Mesendoderm (in vitro differentiated cells): ENCODE data around the gene ENTHD1.
"Not testable (repeated sequence)": the region's sequence is repeated elsewhere in the genome, so short reads cannot be mapped to it uniquely, and the experiment has no call there.

Experiments
- DNase-seq: peaks from one replicate; pipeline ENCODE4 v3.0.0; 2013
- H2AK5ac ChIP-seq: 2 replicates; pipeline ENCODE4 v1.6.1; 2013; ENCODE audit warnings: low read length, inconsistent platforms
- H2BK120ac ChIP-seq: 2 replicates; pipeline ENCODE4 v1.6.1; 2013; ENCODE audit warnings: low read depth, mild to moderate bottlenecking, low read length, moderate library complexity, mixed read lengths
- H2BK15ac ChIP-seq: replicated peaks from 2 replicates; pipeline ENCODE4 v1.6.1; 2013; ENCODE audit warnings: low read depth, mild to moderate bottlenecking, moderate library complexity
- H2BK5ac ChIP-seq: 2 replicates; pipeline ENCODE4 v1.6.1; 2013; ENCODE audit warnings: low read length, inconsistent platforms
- H3K18ac ChIP-seq: 2 replicates; pipeline ENCODE4 v1.6.1; 2013; ENCODE audit warnings: mild to moderate bottlenecking, low read length, mixed read lengths
- H3K23ac ChIP-seq: one replicate; pipeline ENCODE4 v1.6.1; 2013; ENCODE audit warnings: low read length
- H3K27ac ChIP-seq: 2 replicates; pipeline ENCODE4 v1.5.1; 2013; ENCODE audit warnings: low read depth, mild to moderate bottlenecking, inconsistent platforms, low read length, moderate library complexity
- H3K27me3 ChIP-seq: 2 replicates; pipeline ENCODE4 v1.6.1; 2013; ENCODE audit warnings: low read length, control low read depth, mild to moderate bottlenecking, inconsistent platforms; ENCODE audit not compliant: insufficient read depth, poor library complexity
- H3K36me3 ChIP-seq: 2 replicates; pipeline ENCODE4 v1.6.1; 2013; ENCODE audit warnings: low read length, inconsistent platforms; ENCODE audit not compliant: control insufficient read depth, insufficient read depth
- H3K4ac ChIP-seq: one replicate; pipeline ENCODE4 v1.6.1; 2013; ENCODE audit warnings: low read depth, mild to moderate bottlenecking, low read length, moderate library complexity
- H3K4me1 ChIP-seq: 2 replicates; pipeline ENCODE4 v1.6.1; 2013; ENCODE audit warnings: low read depth, low read length, inconsistent platforms; ENCODE audit not compliant: control insufficient read depth
- H3K4me2 ChIP-seq: 2 replicates; pipeline ENCODE4 v1.6.1; 2013; ENCODE audit warnings: low read length
- H3K4me3 ChIP-seq: 2 replicates; pipeline ENCODE4 v1.5.1; 2013; ENCODE audit warnings: mild to moderate bottlenecking, low read length
- H3K56ac ChIP-seq: one replicate; pipeline ENCODE4 v1.6.1; 2013; ENCODE audit warnings: low read length
- H3K79me1 ChIP-seq: 2 replicates; pipeline ENCODE4 v1.6.1; 2013; ENCODE audit warnings: low read length, inconsistent platforms
- H3K79me2 ChIP-seq: 2 replicates; pipeline ENCODE4 v1.6.1; 2013; ENCODE audit warnings: mild to moderate bottlenecking, low read length; ENCODE audit not compliant: control insufficient read depth, insufficient read depth
- H3K9ac ChIP-seq: 2 replicates; pipeline ENCODE4 v1.6.1; 2013; ENCODE audit warnings: low read length, inconsistent platforms
- H4K5ac ChIP-seq: one replicate; pipeline ENCODE4 v1.6.1; 2013; ENCODE audit warnings: low read length
- H4K8ac ChIP-seq: one replicate; pipeline ENCODE4 v1.6.1; 2013; ENCODE audit warnings: low read depth, mild to moderate bottlenecking, control low read depth, low read length, moderate library complexity
- WGBS: extraction: QIAGEN DNeasy Blood & Tissue Kit; methylation state at CpG from one replicate; pipeline ENCODE4 v1.1.7; 2013; ENCODE audit warnings: low lambda C conversion rate, missing lambda C conversion rate; ENCODE audit not compliant: insufficient coverage; ENCODE audit errors: extremely low coverage; 5-methylcytosine and 5-hydroxymethylcytosine counted together

Gene ENTHD1

GRCh38 chr22:39895682-39896081, 2.1 kb upstream of the ENTHD1 start:
- no peak overlapping the region for H3K4me3 ChIP-seq
- H4K5ac ChIP-seq = no peak overlapping the region
- H4K8ac ChIP-seq = no peak overlapping the region
- H3K27me3 ChIP-seq = no peaks in the 10 kb centered on the region
- no peak overlapping the region for H3K18ac ChIP-seq
- no peak overlapping the region for H3K4me2 ChIP-seq
- no peaks in the 10 kb centered on the region for H3K79me2 ChIP-seq
- H2BK5ac ChIP-seq = no peak overlapping the region
- H2BK120ac ChIP-seq = no peak overlapping the region
- no peak overlapping the region for H3K9ac ChIP-seq
- H3K4ac ChIP-seq = no peak overlapping the region
- no peaks in the 10 kb centered on the region for H3K4me1 ChIP-seq
- no peak overlapping the region for H2AK5ac ChIP-seq
- WGBS = no CpG with 5 or more reads among the region's 1 CpG
- H3K56ac ChIP-seq = no peak overlapping the region
- no peak overlapping the region for H2BK15ac ChIP-seq
- H3K79me1 ChIP-seq = no peaks in the 10 kb centered on the region
- DNase-seq = no peak
- no peak overlapping the region for H3K23ac ChIP-seq
- H3K27ac ChIP-seq = no peak overlapping the region
- H3K36me3 ChIP-seq = no peaks in the 10 kb centered on the region

GRCh38 chr22:39894554-39895092, 1.1 kb upstream of the ENTHD1 start:
- H3K4me3 ChIP-seq = no peak overlapping the region
- no peaks in the 10 kb centered on the region for H3K27me3 ChIP-seq
- H3K56ac ChIP-seq = no peak overlapping the region
- no peak overlapping the region for H2BK15ac ChIP-seq
- H2AK5ac ChIP-seq = no peak overlapping the region
- no peak for DNase-seq
- H2BK120ac ChIP-seq = no peak overlapping the region
- no peak overlapping the region for H3K23ac ChIP-seq
- no peak overlapping the region for H3K18ac ChIP-seq
- no peak overlapping the region for H3K4me2 ChIP-seq
- H3K27ac ChIP-seq = no peak overlapping the region
- H2BK5ac ChIP-seq = no peak overlapping the region
- H3K4me1 ChIP-seq = no peaks in the 10 kb centered on the region
- no peaks in the 10 kb centered on the region for H3K36me3 ChIP-seq
- H4K8ac ChIP-seq = no peak overlapping the region
- no peak overlapping the region for H4K5ac ChIP-seq
- WGBS = no CpG with 5 or more reads among the region's 7 CpGs
- no peak overlapping the region for H3K9ac ChIP-seq
- H3K79me1 ChIP-seq = no peaks in the 10 kb centered on the region
- H3K79me2 ChIP-seq = no peaks in the 10 kb centered on the region
- no peak overlapping the region for H3K4ac ChIP-seq

GRCh38 chr22:39889924-39890323, 3.6 kb downstream of the ENTHD1 start:
- H4K8ac ChIP-seq, H3K56ac ChIP-seq, H2BK120ac ChIP-seq, H3K4ac ChIP-seq, DNase-seq, H2BK15ac ChIP-seq, H2BK5ac ChIP-seq, H3K4me3 ChIP-seq, H3K18ac ChIP-seq, H3K4me2 ChIP-seq, H4K5ac ChIP-seq, H3K27me3 ChIP-seq, H3K23ac ChIP-seq, H2AK5ac ChIP-seq, H3K9ac ChIP-seq, H3K79me1 ChIP-seq, H3K4me1 ChIP-seq, H3K79me2 ChIP-seq, H3K27ac ChIP-seq, H3K36me3 ChIP-seq: not testable (repeated sequence)
- WGBS = no CpG with 5 or more reads among the region's 3 CpGs

- no peak overlapping the region for H4K5ac ChIP-seq
- H4K8ac ChIP-seq = no peak overlapping the region
- no peak overlapping the region for H3K18ac ChIP-seq
- no peak overlapping the region for H3K27ac ChIP-seq
- no peak overlapping the region for H3K4ac ChIP-seq
- no peak overlapping the region for H2AK5ac ChIP-seq
- H3K56ac ChIP-seq = no peak overlapping the region
- no peak overlapping the region for H3K9ac ChIP-seq
- no peaks in the 10 kb centered on the region for H3K27me3 ChIP-seq
- no CpG with 5 or more reads among the region's 1 CpG for WGBS
- H3K4me1 ChIP-seq = no peaks in the 10 kb centered on the region
- H2BK15ac ChIP-seq = no peak overlapping the region
- H3K4me3 ChIP-seq = no peak overlapping the region
- no peaks in the 10 kb centered on the region for H3K79me2 ChIP-seq
- H3K36me3 ChIP-seq = no peaks in the 10 kb centered on the region
- H3K23ac ChIP-seq = no peak overlapping the region
- H3K4me2 ChIP-seq = no peak overlapping the region
- H3K79me1 ChIP-seq = no peaks in the 10 kb centered on the region
- no peak overlapping the region for H2BK5ac ChIP-seq
- no peak overlapping the region for H2BK120ac ChIP-seq
- DNase-seq = no peak
These were observed 10.5 kb downstream of the ENTHD1 start for GRCh38 chr22:39883057-39883456.

GRCh38 chr22:39880722-39881121, 12.8 kb downstream of the ENTHD1 start:
- no peak overlapping the region for H3K23ac ChIP-seq
- no peak overlapping the region for H2BK120ac ChIP-seq
- no peak overlapping the region for H3K4me2 ChIP-seq
- no peaks in the 10 kb centered on the region for H3K4me1 ChIP-seq
- H3K18ac ChIP-seq = no peak overlapping the region
- no peak overlapping the region for H2BK15ac ChIP-seq
- H2BK5ac ChIP-seq = no peak overlapping the region
- no peak overlapping the region for H3K27ac ChIP-seq
- H3K27me3 ChIP-seq = no peaks in the 10 kb centered on the region
- H3K56ac ChIP-seq = no peak overlapping the region
- H3K4ac ChIP-seq = no peak overlapping the region
- DNase-seq = no peak
- H4K5ac ChIP-seq = no peak overlapping the region
- no peaks in the 10 kb centered on the region for H3K36me3 ChIP-seq
- no peak overlapping the region for H3K4me3 ChIP-seq
- no peaks in the 10 kb centered on the region for H3K79me1 ChIP-seq
- no peaks in the 10 kb centered on the region for H3K79me2 ChIP-seq
- H2AK5ac ChIP-seq = no peak overlapping the region
- H4K8ac ChIP-seq = no peak overlapping the region
- no peak overlapping the region for H3K9ac ChIP-seq

- H3K4me2 ChIP-seq = no peak overlapping the region
- no peak overlapping the region for H4K8ac ChIP-seq
- WGBS = no CpG with 5 or more reads among the region's 6 CpGs
- no peaks in the 10 kb centered on the region for H3K79me2 ChIP-seq
- H3K9ac ChIP-seq = no peak overlapping the region
- H3K4me3 ChIP-seq = no peak overlapping the region
- H2BK5ac ChIP-seq = no peak overlapping the region
- DNase-seq = no peak
- H3K4me1 ChIP-seq = no peaks in the 10 kb centered on the region
- H3K4ac ChIP-seq = no peak overlapping the region
- no peaks in the 10 kb centered on the region for H3K36me3 ChIP-seq
- H3K56ac ChIP-seq = no peak overlapping the region
- H2BK15ac ChIP-seq = no peak overlapping the region
- no peak overlapping the region for H3K18ac ChIP-seq
- no peaks in the 10 kb centered on the region for H3K27me3 ChIP-seq
- no peak overlapping the region for H2AK5ac ChIP-seq
- no peak overlapping the region for H4K5ac ChIP-seq
- no peak overlapping the region for H3K23ac ChIP-seq
- no peaks in the 10 kb centered on the region for H3K79me1 ChIP-seq
- no peak overlapping the region for H3K27ac ChIP-seq
- H2BK120ac ChIP-seq = no peak overlapping the region
These were observed 16.3 kb downstream of the ENTHD1 start for GRCh38 chr22:39877079-39877845.
